IPS-11a (cell line): ENCODE measurements around the gene NKX6-2.
"Not testable (repeated sequence)": the region's sequence is repeated elsewhere in the genome, so short reads cannot be mapped to it uniquely, and the experiment has no call there.

ENCODE experiments used
- H3K4me3 ChIP-seq: one replicate; pipeline ENCODE4 v1.5.1; 2013; ENCODE audit warnings: low read depth, low read length, control low read depth

NKX6-2 gene

DNA sequence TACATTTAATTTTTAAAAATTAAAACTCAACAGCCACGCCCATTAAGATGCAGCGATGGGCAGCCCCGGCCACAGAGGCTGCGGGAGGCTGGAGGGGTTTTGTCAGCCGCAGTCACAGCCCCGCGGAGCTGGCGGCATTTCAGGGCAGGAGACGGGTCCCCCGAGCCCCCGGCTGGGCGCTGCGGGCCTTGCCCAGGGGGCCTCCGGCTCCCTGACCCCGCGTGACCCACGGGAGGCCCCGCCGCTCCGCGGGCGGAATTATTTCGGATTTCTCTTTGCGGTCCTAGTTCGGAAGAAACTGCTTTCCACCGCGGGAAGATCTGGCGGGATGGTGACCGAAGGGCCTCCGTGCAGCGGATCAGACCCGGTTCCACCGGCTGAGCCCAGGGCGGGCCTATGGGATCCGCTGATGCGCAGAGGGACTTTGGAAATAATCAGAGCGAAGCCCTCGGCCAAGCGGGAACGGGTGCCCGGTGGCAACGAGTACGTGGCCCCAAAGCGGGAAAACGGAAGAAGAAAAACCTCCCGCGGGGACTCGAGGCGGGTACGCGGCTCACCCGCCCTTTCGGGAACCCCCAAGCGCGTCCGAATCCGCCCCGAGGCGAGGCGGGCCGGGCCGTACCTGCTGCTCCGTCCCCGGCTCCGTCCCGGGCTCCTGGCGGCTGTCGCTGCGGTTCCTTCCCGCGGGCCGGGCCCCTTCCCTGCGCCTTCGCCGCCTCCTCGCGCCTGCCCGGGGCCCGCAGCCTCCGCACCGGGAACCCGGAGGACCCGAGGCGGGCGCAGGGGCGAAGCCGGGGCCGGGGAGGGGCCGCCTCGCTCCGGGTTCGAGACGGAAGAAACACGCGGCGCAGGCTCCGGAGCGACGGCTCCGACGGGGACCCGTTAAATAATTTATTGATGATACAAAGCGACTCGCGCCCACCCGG, 1.7 kb downstream of the NKX6-2 start:
- H3K4me3 ChIP-seq: no peak overlapping the region

DNA sequence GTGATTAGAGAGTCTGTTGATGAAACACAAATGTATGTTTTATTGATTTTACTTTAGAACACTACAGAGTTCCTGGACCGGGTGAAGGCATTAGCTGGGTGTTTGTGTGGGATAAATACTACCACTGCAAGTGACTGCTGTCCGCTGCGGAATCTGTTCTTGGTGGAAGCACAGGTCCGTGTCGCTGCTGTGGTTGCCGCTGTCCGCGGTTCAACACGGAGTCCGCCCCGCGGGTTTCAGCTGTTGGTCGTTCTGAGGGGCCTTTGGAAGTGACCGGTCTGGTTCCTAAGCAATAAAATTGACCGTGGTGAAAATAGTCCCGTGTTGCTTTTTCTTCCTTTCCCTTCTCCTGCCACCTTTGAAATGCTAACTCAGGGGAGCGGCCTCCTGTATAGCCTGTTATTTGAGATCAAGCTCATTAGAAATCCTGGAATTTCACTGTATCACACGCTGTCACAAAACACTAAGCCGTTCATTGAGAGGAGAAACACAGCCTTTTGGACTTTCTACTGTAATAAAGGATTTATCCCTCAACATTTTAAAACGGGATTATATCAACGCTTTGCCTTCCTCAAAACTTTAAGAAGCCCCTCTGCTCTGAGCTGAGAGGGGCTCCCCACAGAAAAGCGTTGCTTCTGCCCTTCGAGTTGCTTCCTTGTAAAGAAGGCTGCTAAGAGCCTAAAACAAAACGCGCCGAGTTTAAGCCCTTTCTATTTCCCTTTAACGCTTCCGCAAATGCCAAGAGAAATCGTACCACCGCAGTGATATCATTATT, 2.6 kb downstream of the NKX6-2 start:
- no peak overlapping the region for H3K4me3 ChIP-seq

DNA sequence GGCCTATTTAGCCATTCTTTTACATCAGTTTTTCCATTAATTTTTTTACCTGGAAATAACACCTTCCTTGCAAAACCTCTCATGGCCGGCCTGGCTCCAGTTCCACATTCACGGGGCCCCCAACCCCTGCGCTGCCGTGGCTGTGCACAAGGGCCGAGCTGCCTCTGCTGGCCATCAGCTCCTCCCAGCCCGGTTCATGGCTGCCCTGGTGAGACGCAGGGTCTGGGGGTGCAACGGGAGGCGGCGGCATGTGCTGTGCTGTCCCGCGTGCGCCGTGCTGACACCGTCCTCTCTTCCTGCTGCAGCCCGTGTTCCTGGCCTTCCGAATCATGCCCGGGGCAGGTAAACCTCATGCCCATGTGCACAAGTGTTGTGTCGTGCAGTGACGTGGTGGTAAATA, 4.4 kb downstream of the NKX6-2 start:
- no peak overlapping the region for H3K4me3 ChIP-seq

DNA sequence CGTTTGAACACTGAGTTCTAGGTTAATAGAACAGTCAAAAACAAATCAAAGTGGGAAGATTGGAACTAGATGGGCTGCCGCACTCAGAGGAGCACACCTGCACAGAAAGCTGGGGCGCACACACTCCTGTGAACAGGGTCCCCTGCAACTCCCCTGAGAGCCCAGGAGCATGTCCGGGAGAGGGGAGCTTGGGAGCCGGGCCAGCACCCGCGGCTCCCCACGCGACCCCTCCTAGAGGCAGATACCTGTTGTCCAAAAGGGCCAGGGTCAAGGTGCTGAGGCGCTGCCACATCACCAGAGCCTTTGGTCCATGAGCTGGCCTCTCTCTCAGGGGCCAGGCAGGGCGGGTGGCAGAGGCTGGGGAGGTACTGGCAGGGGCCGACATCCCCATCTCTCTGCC, 5.6 kb downstream of the NKX6-2 start:
- no peak overlapping the region for H3K4me3 ChIP-seq

DNA sequence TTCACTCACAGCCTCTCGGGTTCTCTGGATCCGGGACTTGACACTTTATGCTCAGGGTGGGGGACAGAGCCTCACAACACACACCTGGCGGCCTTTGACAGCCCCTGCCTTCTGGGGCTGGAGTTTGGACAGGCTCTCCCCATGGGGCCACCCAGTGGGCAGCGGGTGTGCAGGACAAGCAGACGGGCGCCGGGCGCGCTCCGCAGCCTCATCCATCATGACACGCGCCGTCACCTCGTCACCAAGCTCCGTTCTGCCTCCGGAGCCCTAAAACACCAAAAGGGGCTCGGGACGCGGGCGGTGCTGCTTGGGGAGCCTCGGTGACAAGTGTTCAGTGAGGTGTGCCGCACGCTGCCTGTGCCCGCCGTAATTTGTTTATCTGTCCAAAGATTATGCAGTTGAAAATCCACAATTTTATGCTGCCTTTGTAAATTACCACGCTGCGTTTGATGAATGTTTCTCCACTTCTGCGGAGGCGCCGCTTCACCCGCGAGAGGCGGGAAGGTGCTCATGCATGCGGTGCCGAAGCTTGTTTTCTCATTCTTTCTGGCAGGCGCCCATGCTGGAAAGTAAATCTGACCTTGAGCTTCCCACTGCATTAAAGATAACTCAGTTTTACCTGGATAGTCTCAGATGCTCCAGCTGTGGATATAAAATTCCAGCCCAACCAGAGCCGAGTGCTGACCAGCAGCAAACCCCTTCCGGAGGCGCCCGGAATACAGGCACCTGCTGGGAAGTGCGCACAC, 6.2 kb downstream of the NKX6-2 start:
- no peak overlapping the region for H3K4me3 ChIP-seq

DNA sequence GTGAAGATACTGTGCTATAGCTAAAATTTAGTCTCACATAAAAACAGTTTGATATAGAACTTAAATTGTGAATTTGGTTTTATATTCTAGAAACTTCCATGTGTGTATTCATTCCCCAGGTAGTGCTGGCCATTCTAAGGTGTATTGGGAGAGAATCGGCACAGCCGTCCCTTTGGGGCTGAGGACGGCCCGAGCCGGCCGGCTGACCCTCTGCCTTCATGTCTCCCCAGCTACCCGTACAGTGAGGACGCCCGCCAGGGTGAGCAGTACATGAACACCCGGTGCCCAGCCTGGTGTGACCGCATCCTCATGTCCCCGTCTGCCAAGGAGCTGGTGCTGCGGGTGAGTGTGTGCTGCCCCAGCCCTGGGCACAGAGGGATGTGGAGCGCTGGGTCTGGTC, 8.5 kb downstream of the NKX6-2 start:
- H3K4me3 ChIP-seq: no peak overlapping the region

DNA sequence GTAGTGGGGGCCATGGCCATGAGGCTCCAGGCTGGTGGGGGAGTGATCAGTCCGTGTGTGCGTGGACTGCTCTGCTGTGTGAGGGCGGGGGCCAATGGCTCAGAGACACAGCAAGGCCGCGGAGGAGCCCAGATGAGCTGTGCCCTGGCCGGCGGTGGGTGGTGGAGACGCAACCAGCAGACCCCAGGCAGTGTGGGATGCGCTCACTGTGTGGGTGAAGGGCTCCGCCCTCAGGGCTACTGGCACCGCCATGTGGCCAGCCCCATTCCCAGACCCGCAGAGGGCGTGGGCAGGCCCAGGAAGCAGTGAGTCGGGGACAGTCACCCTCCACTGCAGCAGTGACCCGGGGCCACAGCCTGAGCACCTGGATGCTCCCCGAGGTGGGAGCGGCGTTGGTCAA, 9.1 kb downstream of the NKX6-2 start:
- H3K4me3 ChIP-seq: no peak overlapping the region

DNA sequence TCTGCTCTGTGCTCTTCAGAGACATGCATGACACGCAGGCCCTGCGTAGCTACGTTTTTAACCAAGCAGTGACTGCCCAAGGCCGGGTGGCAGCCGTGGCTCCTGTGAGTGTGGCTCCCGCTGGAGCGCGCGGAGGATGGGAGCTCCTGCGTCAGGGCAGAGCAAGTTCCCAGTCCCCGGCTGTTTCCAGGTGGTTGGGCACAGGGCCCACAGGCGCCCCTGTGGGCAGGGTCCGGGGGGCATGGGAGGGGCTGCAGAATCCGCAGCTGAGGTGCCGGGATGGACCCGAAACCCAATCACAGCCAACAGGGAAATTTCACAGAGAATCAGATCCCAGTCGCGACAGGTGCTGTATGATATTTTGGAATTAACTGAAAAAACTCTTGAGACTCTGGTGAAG, 9.8 kb downstream of the NKX6-2 start:
- no peak overlapping the region for H3K4me3 ChIP-seq

DNA sequence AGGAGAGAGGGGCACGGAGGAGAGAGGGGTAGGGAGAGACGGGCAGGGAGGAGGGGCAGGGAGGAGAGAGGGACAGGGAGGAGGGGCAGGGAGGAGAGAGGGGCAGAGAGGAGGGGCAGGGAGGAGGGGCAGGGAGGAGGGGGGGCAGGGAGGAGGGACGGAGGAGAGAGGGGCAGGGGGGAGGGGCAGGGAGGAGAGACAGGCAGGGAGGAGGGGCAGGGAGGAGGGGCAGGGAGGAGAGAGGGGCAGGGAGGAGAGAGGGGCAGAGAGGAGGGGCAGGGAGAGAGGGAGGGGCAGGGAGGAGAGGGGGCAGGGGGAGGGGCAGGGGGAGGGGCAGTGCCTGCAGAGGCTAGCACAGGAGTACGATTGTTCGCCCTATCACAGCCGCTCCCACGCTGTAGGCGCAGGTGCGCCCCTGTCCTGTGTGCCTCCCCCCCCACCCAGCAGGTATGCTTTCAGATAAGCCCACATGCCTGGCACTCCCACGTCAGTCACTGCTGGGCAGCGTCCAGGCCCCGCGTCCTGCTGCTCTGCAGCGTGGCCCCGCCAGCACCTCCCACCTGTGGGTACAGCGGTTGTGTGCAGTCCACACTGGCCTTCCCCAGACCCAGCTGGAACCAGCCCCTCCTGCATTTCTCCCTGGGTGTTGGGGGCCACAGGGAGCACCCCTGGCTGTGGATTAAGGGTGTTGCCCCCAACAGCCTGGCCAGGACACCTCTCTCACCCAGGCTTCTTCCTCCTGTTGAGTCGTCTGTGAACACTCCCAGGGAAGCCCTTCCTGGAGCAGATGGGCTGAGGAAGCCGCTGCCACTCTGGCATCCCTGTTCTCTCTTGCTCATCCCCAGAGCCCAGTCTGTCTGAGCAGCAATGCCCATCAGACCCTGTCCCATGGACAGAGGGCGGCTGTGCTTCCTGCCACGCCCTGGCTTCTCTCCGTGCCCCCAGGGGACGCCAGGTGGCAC, 10.8 kb downstream of the NKX6-2 start:
- H3K4me3 ChIP-seq: no peak overlapping the region

DNA sequence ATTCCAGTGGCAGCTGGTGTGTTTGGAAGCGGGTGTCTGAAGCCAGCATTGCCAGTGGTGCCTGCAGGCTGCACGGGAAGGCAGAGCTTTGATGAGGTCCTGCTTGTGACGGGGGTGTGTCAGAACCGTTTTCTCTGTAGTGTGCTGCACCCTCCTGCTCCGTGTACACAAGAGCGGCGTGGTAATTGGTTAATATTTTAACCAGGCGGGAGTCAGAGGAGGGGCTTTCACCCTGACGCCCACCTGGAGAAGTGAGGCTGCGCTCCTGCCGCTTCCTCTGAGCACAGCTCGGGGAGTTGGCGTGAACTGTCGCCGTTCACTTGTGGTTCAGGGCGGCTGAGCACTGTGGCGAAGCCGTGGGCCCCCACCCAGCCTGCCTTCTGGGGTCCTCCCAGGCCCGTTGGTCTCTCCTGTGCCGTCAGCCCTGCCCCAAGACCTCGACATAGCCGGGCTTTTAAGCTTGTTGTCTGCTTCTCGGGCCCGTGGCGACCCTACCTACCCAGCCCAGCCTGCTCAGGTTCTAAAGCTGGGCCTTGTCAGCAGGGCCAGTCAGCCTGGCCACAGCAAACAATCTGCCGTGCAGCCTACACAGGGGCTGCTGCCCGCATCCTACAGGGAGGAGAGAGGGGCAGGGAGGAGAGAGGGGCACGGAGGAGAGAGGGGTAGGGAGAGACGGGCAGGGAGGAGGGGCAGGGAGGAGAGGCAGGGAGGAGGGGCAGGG, 11.6 kb downstream of the NKX6-2 start:
- no peak overlapping the region for H3K4me3 ChIP-seq

DNA sequence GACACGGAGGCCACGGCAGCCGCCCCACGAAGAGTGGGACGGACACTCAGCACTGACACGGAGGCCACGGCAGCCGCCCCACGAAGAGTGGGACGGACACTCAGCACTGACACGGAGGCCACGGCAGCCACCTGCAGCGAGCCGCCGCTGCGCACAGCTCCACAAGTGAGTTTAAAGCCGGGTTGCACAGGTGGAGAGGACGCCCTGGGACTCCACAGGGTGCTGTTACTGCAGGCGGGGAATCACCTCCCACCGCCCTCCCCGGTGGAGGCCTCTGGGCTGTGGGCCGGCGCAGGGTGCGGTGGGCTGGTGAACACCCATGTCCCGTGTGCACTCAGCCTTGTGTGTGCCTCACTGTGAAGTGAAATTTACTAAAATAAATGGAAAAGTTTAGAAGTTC, 13.1 kb downstream of the NKX6-2 start:
- not testable (repeated sequence) for H3K4me3 ChIP-seq

DNA sequence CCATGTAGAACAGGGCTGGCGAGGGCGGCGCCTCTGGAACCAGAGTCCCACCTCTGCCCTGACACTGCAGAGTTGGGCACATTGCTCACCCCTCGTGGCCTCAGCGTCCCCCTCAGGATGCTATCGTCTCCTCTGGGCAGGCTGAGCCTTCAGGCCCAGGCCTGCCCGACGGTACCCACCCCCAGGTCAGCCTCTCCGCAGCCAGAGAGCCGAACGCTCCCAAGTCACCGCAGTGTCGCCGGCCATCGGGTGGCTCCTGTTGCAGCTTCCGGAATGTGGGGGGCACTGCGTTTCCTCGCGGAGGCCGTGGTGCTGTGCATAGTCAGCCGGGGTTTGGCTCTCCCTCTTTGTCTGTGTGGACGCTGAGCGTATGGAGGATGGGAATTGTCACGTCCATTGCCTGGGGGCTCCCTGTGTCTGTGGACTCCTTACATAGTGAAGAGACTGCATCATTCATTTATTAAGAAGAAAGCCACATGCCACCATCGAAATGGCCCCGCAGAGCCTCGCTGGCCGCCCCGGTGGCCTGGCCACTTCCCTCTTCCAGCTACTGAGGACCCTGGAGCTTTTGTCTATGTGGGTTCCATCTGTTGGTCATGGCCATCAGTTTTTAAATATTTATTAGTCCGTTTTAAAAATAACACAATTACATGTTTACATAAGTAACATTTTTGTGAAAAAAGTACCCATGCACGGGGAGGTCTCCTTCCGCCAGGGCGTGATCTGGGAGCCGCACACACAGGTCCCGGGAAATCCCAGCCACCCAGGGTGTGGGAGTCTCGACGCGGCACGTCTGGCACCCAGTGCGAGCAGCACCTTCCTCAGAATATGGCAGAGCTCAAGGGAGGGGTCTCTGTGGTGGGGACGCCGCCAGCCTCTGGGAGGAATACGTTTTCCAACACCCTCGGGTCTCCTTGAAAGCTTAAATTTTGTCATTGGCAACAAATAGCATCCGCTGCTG, 15.6 kb downstream of the NKX6-2 start:
- no peak overlapping the region for H3K4me3 ChIP-seq

DNA sequence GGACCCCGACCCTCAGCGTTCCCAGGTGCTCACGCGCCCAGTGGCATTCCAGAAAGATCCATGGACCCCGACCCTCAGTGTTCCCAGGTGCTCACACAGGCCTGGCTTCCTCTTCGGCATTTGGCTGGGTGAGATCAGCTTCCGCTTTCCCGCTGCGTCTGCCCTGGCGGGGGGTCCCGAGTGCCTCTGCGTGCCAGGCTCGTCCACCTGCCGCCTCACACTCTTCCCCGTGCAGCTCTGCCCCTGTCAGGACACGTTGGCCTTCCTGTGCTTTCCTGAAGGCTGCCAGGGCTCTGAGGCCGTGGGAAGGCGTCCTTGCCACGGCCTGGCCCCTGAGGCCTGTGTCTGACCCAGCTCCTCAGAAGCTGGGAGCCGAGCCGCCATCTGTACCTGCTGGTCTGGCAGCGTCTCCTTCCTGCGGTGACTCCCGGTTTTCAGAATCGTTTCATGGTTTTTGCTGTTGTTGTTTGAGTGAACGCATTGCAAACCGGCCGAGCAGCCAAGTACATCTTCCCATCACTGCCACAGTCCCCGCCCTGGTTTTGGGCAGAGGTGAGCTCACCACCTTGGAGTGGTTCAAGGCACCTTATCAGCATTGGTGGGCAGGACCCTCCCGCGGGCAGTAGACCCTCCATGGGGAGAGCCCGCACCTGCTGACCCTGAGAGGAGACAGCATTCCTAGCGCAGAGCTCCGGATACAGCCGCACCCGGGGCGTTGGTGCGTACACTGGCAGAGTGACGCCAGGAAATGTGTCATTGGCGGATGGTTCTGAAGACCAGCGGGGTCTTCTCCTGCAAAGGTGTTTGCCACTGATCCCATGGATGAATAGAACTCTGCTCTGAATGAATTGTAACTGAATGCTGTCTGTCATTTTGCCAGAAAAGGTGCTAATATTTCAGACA, 17.4 kb downstream of the NKX6-2 start:
- no peak overlapping the region for H3K4me3 ChIP-seq

DNA sequence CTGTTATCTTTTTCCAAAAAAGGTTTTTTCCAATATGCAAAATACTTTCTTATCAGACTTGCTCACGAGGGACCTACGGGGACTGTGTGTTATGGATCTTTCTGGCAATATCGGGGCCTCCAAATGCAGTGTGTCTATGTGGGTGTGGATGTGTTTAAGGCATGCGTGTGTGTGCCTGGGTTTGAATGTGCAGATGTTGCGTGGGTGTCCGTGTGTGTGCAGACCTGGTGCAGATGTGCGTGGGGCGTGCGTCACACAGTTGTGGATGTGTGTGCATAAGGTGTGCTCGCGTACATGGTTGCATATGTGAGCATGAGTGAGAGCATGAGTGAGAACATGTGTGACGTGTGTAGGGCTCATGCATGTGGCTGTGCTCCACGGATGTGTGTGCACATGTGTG, 19.7 kb downstream of the NKX6-2 start:
- no peak overlapping the region for H3K4me3 ChIP-seq

DNA sequence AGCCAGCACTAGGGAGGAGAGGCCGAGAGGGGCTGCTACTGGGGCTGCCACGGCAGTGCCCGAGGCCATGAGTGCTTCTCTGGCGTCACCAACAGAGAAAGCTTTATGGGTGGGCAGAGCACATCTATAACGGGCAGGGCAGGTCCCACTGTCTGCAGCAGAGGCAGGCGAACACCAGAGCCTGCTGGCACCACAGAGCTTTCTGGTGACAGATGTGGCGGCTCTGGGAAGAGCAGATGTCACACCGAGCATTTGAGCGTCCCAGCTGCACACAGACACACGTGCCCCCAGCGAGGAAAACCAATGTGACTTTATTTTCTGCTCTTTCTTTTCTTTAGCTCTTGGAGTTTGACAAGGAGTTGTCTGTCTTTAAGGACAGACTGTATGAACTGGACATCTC, 20.5 kb downstream of the NKX6-2 start:
- H3K4me3 ChIP-seq: no peak overlapping the region

DNA sequence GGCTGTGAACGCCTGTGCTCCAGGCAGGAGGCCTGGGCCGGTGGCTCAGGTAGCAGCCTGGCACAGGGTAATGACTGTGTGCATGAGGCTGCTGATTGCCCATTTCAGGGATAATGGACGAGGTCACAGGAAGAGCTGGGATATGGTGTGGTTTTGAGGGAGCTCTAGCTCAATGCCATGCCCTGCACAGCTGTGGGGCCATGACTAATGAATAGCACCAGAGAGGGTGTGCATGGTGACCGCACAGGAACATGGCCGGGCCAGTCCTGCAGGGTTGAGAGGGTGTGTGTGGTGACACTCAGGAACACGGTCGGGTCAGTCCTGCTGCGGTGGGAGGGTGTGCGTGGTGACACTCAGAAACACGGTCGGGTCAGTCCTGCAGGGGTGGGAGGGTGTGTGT, 21.8 kb downstream of the NKX6-2 start:
- H3K4me3 ChIP-seq: no peak overlapping the region

DNA sequence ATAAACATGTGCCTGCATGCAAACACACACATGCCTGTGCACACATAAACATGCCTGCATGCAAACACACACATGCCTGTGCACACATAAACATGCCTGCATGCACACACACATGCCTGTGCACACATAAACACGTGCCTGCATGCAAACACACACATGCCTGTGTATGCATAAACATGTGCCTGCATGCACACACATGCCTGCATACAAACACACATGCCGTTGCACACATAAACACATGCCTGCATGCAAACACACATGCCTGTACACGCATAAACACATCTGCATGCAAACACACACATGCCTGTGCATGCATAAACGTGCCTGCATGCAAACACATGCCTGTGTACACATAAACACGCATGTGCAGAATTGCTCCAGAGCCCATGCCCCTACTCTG, 22.4 kb downstream of the NKX6-2 start:
- H3K4me3 ChIP-seq: no peak overlapping the region

DNA sequence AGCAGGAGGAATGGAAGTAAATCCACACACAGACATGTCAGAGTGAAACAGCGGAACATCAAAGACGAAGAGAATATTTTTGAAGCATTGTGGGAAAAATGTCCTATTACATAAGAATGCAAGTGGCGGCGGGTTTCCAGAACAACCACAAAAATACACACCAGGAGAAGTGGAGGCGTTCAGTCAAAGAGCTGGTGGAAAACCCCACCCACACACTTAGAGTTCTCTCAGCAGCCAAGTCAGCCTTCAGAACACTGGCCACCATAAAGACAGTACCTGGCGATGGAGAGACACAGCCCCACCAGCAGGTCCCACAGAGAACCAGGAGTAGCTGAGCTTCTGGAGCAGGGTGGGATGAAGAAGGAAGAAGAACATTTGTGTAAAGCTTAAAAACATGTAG, 23.7 kb downstream of the NKX6-2 start:
- no peak overlapping the region for H3K4me3 ChIP-seq
